GM12892 (cell line): Measurements from ENCODE around the gene MARCOL.

Source experiments
- POLR2A ChIP-seq: IDR thresholded peaks from 2 replicates; pipeline ENCODE4 v1.6.1; 2011; ENCODE audit warnings: low read depth, low read length, control low read depth
- POLR2AphosphoS5 ChIP-seq: IDR thresholded peaks from 2 replicates; pipeline ENCODE4 v1.6.1; 2011; ENCODE audit warnings: low read depth, low read length, control low read depth

DNA sequence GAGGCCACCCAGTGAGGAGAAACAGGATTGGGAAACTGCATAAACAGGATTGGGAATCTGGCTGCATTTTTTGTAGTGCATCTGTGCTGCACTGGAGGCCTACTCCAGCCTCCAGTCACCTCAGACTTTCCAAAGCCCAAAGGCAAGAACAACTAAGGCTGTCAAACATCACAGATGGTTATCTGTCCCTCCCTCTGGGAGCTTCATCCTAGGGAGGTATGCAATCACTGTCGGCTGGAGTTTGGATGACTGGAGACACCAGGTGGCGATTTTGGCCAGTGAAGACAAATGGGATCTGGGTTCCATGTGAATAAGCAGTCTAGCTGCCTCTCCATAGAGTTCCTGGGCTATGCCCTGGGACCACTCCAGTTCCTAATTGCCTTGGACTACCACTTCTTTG, 21.0 kb downstream of the MARCOL start:
- TF ChIP-seq POLR2A: no peak
- no peak for TF ChIP-seq POLR2AphosphoS5
